Measurements from ENCODE around the gene PREX1.

The PREX1 gene

GRCh38 chr20:48633620-48634257 is 194.1 kb downstream of the PREX1 start:
- ChIA-PET POLR2A (ENCODE audit: low non-redundant PET) (interaction anchor here (0.7 kb wide), 1 partner anchor 253 kb away, joined by 3 read pairs; no protein-coding TSS in a partner anchor), CTCF (interaction anchor here (0.6 to 2.4 kb wide), 4 partner anchors 13 to 271 kb away, joined by 3 to 17 read pairs (median 11); no protein-coding TSS in a partner anchor)
- DNase-seq (ENCODE audit: low spot score), result no peak
- no peak for TF ChIP-seq CTCF (conservative IDR thresholded peaks at IDR 0.05; ENCODE audit: low read depth)
- no peak overlapping the region for H3K27ac ChIP-seq

- ChIA-PET POLR2A (ENCODE audit: low non-redundant PET) (no interaction called here), CTCF (interaction anchor here (0.7 to 2.4 kb wide), 3 partner anchors 12 to 76 kb away, joined by 3 to 15 read pairs (median 7); no protein-coding TSS in a partner anchor)
Measured at GRCh38 chr20:48632825-48633619, 194.8 kb downstream of the PREX1 start.

GRCh38 chr20:48632017-48632824 is 195.6 kb downstream of the PREX1 start:
- TF ChIP-seq CTCF (conservative IDR thresholded peaks at IDR 0.05; ENCODE audit: low read depth), result no peak
- ChIA-PET CTCF (interaction anchor here (0.5 to 2.4 kb wide), 4 partner anchors 11 to 164 kb away, joined by 3 to 15 read pairs (median 5); no protein-coding TSS in a partner anchor), POLR2A (ENCODE audit: low non-redundant PET) (no interaction called here)
- no peak for DNase-seq (ENCODE audit: low spot score)
- no peak overlapping the region for H3K27ac ChIP-seq

More at GRCh38 chr20:48632825-48633619, 194.8 kb downstream of the PREX1 start:
- no peak for TF ChIP-seq CTCF (conservative IDR thresholded peaks at IDR 0.05; ENCODE audit: low read depth)
- no peak overlapping the region for H3K27ac ChIP-seq
- no peak for DNase-seq (ENCODE audit: low spot score)

- peak; percentile 67 for DNase-seq (ENCODE audit: low spot score)
- CTCF ChIA-PET, result interaction anchor here (0.5 to 2.4 kb wide), 3 partner anchors 10 to 260 kb away, joined by 3 to 15 read pairs (median 3); no protein-coding TSS in a partner anchor
- TF ChIP-seq CTCF (conservative IDR thresholded peaks at IDR 0.05; ENCODE audit: low read depth), result no peak
Measured at GRCh38 chr20:48631114-48632016, 196.4 kb downstream of the PREX1 start.

GRCh38 chr20:48630342-48631075 is 197.3 kb downstream of the PREX1 start:
- POLR2A ChIA-PET (ENCODE audit: low non-redundant PET), result no interaction called here
- CTCF ChIA-PET, result interaction anchor here (0.6 to 2.4 kb wide), 5 partner anchors 10 to 1040 kb away, joined by 3 to 20 read pairs (median 3); no protein-coding TSS in a partner anchor
- no peak for TF ChIP-seq CTCF (conservative IDR thresholded peaks at IDR 0.05; ENCODE audit: low read depth)
- no peak overlapping the region for H3K27ac ChIP-seq
- no peak for DNase-seq (ENCODE audit: low spot score)

More at GRCh38 chr20:48631114-48632016, 196.4 kb downstream of the PREX1 start:
- H3K27ac ChIP-seq, result no peak overlapping the region
- POLR2A ChIA-PET (ENCODE audit: low non-redundant PET), result no interaction called here
